ENCODE results near the gene NDC1. TPM values are rescaled to one million over a fixed set of nuclear protein-coding genes. Genes with fewer than 3 reads are reported as not detected.

NDC1 gene
- polyA plus RNA-seq, 1 of the 3 experiments (the other 2 are of a cell fraction), result 11.5 TPM

DNA sequence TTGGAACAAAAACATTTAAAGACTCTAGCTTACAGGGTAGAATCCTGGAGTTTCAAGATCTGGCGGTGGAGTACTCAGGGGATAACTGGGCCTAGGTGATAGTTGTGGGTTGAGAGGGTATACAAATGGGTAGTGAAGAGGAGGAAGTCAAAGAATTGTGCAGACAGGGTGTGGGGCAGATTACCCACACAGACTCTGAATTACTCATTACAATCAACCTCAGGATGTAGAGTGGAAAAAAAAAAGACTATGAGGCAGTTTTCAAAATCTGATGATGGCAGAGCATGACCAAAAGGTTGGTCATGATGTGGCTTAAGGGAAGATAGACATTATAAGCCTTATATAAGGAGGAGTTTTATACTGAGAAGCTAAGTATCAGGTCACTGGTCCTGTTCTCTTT is 55.0 kb downstream of the NDC1 start:
- no peak overlapping the region for H3K27ac ChIP-seq (ENCODE audit: low read depth in 2 of 2, low read length in 1 of 2)
- no peaks in the 10 kb centered on the region for H3K27me3 ChIP-seq (ENCODE audit: insufficient read depth)
- ChIA-PET CTCF (no interaction called here), POLR2A (no interaction called here)
- H3K79me2 ChIP-seq (ENCODE audit: insufficient read depth), result no peaks in the 10 kb centered on the region
- DNase-seq, result no peak
- H3K4me1 ChIP-seq (ENCODE audit: control insufficient read depth in 1 of 2, insufficient read depth in 2 of 2, low read depth in 1 of 2, low read length in 1 of 2), result no peaks in the 10 kb centered on the region
- peaks cover 13% of the 10 kb centered on the region for H3F3A ChIP-seq (replicated peaks; ENCODE audit: insufficient read depth)
- H2AFZ ChIP-seq (ENCODE audit: low read depth), result no peak overlapping the region
- TF ChIP-seq EP300 (IDR thresholded peaks at IDR 0.05; ENCODE audit: borderline replicate concordance in 1 of 2, low read depth in 1 of 2, low read length in 1 of 2) (no peak), ELF1 (IDR thresholded peaks at IDR 0.05) (no peak)
- H3K4me2 ChIP-seq, result no peak overlapping the region
- H3K9ac ChIP-seq, result no peak overlapping the region
- H3K4me3 ChIP-seq (ENCODE audit: low read depth in 2 of 2, low read length in 1 of 2), result no peak overlapping the region
- H4K20me1 ChIP-seq (ENCODE audit: insufficient read depth), result no peaks in the 10 kb centered on the region
- 92% methylated on average over 1 of the region's 1 CpG for WGBS (ENCODE audit: low lambda C conversion rate)
- H3K9me2 ChIP-seq, result no peaks in the 10 kb centered on the region
- H3K36me3 ChIP-seq (replicated peaks in 1 of 2; ENCODE audit: control insufficient read depth in 1 of 2, insufficient read depth in 2 of 2, low read length in 1 of 2), result peaks cover 0 to 30% of the 10 kb centered on the region in 2 experiments
- H3K9me3 ChIP-seq, result no peaks in the 10 kb centered on the region

- Histone ChIP-seq H3K9me2 (no peaks in the 10 kb centered on the region), H3K9me3 (no peaks in the 10 kb centered on the region), H3K27me3 (ENCODE audit: insufficient read depth) (no peaks in the 10 kb centered on the region), H2AFZ (ENCODE audit: low read depth) (no peak overlapping the region), H3K4me1 (ENCODE audit: control insufficient read depth in 1 of 2, insufficient read depth in 2 of 2, low read depth in 1 of 2, low read length in 1 of 2) (no peaks in the 10 kb centered on the region), H4K20me1 (ENCODE audit: insufficient read depth) (no peaks in the 10 kb centered on the region), H3K79me2 (ENCODE audit: insufficient read depth) (no peaks in the 10 kb centered on the region), H3K4me3 (ENCODE audit: low read depth in 2 of 2, low read length in 1 of 2) (no peak overlapping the region), H3K36me3 (replicated peaks in 1 of 2; ENCODE audit: control insufficient read depth in 1 of 2, insufficient read depth in 2 of 2, low read length in 1 of 2) (peaks cover 0 to 40% of the 10 kb centered on the region in 2 experiments), H3K9ac (no peak overlapping the region), H3K27ac (ENCODE audit: low read depth in 2 of 2, low read length in 1 of 2) (peak overlapping the region in 1 of 2 experiments; percentile 43; a peak in 1 of 4 replicates), H3F3A (replicated peaks; ENCODE audit: insufficient read depth) (peaks cover 10% of the 10 kb centered on the region), H3K4me2 (no peak overlapping the region)
- DNase-seq, result no peak
- ChIA-PET CTCF (no interaction called here), POLR2A (no interaction called here)
- WGBS (ENCODE audit: low lambda C conversion rate), result 82% methylated on average over 3 of the region's 3 CpGs
- no peak for TF ChIP-seq MEF2A (IDR thresholded peaks at IDR 0.05; ENCODE audit: borderline replicate concordance, low read depth)
- TF ChIP-seq NRF1 (IDR thresholded peaks at IDR 0.05; ENCODE audit: low read depth, low read length), result no peak
- no peak for TF ChIP-seq RAD21 (IDR thresholded peaks at IDR 0.05; ENCODE audit: low read length)
- TF ChIP-seq SMC3 (IDR thresholded peaks at IDR 0.05; ENCODE audit: low read depth, low read length), result no peak
- TF ChIP-seq, protein P1, sequence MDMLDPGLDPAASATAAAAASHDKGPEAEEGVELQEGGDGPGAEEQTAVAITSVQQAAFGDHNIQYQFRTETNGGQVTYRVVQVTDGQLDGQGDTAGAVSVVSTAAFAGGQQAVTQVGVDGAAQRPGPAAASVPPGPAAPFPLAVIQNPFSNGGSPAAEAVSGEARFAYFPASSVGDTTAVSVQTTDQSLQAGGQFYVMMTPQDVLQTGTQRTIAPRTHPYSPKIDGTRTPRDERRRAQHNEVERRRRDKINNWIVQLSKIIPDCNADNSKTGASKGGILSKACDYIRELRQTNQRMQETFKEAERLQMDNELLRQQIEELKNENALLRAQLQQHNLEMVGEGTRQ (IDR thresholded peaks at IDR 0.05; ENCODE audit: borderline replicate concordance, low read depth, low read length), result no peak
- no peak for TF ChIP-seq MAX (IDR thresholded peaks at IDR 0.05; ENCODE audit: low read depth)
- TF ChIP-seq EZH2phosphoT487 (IDR thresholded peaks at IDR 0.05; ENCODE audit: borderline replicate concordance, low read depth), result no peak
- no peak for TF ChIP-seq IRF3 (IDR thresholded peaks at IDR 0.05; ENCODE audit: low read depth, low read length)
- TF ChIP-seq, protein P2, sequence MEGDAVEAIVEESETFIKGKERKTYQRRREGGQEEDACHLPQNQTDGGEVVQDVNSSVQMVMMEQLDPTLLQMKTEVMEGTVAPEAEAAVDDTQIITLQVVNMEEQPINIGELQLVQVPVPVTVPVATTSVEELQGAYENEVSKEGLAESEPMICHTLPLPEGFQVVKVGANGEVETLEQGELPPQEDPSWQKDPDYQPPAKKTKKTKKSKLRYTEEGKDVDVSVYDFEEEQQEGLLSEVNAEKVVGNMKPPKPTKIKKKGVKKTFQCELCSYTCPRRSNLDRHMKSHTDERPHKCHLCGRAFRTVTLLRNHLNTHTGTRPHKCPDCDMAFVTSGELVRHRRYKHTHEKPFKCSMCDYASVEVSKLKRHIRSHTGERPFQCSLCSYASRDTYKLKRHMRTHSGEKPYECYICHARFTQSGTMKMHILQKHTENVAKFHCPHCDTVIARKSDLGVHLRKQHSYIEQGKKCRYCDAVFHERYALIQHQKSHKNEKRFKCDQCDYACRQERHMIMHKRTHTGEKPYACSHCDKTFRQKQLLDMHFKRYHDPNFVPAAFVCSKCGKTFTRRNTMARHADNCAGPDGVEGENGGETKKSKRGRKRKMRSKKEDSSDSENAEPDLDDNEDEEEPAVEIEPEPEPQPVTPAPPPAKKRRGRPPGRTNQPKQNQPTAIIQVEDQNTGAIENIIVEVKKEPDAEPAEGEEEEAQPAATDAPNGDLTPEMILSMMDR (IDR thresholded peaks at IDR 0.05), result no peak
- TF ChIP-seq RCOR1 (IDR thresholded peaks at IDR 0.05; ENCODE audit: low read length), result no peak
- TF ChIP-seq TEAD4 (IDR thresholded peaks at IDR 0.05; ENCODE audit: borderline replicate concordance, insufficient read depth), result no peak
- TF ChIP-seq ELF1 (IDR thresholded peaks at IDR 0.05), result no peak
- TF ChIP-seq, protein P3, sequence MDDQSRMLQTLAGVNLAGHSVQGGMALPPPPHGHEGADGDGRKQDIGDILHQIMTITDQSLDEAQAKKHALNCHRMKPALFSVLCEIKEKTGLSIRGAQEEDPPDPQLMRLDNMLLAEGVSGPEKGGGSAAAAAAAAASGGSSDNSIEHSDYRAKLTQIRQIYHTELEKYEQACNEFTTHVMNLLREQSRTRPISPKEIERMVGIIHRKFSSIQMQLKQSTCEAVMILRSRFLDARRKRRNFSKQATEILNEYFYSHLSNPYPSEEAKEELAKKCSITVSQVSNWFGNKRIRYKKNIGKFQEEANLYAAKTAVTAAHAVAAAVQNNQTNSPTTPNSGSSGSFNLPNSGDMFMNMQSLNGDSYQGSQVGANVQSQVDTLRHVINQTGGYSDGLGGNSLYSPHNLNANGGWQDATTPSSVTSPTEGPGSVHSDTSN (IDR thresholded peaks at IDR 0.05), result no peak
- TF ChIP-seq YY1 (IDR thresholded peaks at IDR 0.05; ENCODE audit: low read depth), result no peak
- TF ChIP-seq FOSL2 (IDR thresholded peaks at IDR 0.05; ENCODE audit: borderline replicate concordance, low read depth), result no peak
- TF ChIP-seq GABPA (IDR thresholded peaks at IDR 0.05; ENCODE audit: low read depth), result no peak
- TF ChIP-seq MXI1 (IDR thresholded peaks at IDR 0.05; ENCODE audit: low read depth, low read length), result no peak
These were observed 56.4 kb downstream of the NDC1 start for GRCh38 chr1:53781654-53782053.

Data from SK-N-SH (cell line).